HG03095 (cell line): ENCODE data around the gene ARHGAP40.

Source experiments
- ATAC-seq: cut with Tn5 transposase; IDR thresholded peaks from one replicate; pipeline ENCODE4 v1.9.1; 2021; ENCODE audit warnings: moderate library complexity; ENCODE audit not compliant: unreplicated experiment

The ARHGAP40 gene

DNA sequence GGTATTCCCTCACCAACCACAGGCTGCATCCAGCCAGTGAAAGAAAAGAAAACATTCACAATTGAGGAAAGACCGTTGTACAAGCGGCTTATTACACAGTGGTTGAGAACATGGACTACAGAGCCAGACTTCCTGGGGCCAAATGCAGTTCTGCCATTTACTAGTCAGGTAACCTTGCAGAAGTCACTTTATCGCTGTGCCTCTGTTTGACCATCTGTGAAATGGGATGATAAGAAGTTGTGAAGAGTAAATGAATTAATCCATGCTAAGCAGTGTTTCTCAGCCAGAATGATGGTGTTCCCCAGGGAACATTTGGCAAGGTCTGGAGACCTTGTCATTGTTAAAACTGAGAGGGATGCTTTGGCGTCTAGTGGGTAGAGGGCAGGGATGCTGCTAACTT, 14.8 kb downstream of the ARHGAP40 start:
- no peak for ATAC-seq

DNA sequence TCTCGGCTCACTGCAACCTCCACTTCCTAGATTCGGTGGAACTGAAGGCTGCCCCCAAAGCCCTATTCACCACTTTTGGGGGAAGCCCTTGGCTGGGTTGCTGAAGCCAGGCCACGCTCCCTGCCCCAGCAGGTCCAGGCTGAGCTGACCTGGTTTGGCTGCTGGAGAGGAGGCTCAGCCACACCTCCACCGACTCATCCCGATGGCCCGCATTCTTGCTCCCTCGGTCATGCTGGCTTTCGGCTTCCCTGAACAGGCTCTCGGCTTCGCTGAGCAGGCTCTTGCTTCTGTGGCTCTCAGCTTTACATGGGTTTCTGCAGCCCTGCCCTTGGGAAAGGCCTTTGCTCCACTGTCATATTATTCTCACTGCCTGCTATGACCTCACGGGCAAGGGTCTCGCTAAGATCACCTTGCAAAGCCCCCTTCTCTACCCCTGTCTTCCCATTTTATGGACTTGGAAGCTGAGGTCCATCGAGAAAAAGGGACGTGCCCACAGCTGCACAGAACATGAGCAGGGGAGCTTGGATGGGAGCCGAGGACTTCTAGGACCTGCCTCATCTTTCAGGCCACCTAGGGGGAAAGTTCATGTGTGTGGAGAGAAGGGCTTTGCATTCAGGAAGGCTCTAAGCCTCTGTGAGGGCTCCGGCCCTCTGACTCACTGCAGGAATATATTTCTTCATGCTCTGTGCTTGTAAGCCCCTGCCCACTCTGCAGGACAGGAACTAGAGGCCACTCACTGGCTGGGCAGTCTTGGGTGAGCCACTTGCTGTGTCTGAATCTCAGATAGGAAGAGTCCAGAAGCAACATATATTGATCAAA, 15.6 kb downstream of the ARHGAP40 start:
- ATAC-seq, result no peak

DNA sequence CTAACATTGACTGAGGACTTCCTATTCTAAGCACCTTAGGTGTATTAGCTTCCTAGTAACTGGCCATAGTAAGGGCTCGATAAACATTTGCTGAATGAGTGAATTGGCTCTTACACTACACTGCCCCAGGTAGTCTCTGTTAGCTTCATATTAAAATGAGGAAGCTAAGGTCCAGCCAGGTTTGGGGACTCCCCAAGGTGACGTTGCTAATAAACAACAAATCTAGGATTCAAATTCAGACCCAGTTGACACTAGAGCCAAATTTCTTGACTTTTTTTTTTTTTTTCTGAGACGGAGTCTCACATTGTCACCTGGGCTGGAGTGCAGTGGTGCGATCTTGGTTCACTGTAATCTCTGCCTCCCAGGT, 16.2 kb downstream of the ARHGAP40 start:
- no peak for ATAC-seq

DNA sequence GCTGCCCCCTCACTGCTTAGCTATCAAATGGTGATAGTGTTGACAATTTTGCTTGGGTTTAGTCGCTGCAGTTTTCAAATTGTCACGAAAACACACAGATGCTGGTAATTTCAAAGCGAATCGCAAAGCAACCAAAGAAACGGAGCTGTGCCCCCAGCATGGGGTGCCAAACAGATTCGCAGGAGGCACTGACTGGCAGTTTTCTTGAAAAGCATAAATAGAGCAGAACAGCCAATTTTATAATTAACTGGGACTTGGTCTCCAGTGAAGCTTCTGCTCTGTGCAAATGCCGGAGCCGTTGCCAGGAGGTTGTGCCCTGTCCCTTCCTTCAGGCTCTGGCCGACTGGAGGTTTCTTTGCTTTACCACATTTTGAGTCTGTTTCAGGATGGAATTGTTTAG, 18.8 kb downstream of the ARHGAP40 start:
- no peak for ATAC-seq

DNA sequence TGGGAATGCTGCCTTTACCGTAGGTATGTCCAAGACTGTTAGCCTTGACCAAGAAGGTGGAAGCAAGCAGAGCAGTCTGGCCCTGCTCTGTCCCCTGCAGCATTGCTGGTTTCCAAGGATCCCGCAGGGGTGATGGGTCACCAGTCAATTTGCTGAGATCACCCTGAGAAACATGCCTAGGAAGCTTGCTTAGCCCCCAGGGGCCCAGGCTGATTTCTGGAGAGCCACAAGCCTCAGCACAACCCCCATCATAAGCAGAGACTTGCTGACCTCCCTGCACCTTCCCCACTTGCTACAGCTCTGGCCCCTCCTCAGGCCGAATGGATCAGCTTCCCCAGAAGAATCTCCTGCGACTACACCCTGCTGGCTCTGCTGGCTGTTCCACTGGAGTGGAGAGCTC, 21.5 kb downstream of the ARHGAP40 start:
- no peak for ATAC-seq

DNA sequence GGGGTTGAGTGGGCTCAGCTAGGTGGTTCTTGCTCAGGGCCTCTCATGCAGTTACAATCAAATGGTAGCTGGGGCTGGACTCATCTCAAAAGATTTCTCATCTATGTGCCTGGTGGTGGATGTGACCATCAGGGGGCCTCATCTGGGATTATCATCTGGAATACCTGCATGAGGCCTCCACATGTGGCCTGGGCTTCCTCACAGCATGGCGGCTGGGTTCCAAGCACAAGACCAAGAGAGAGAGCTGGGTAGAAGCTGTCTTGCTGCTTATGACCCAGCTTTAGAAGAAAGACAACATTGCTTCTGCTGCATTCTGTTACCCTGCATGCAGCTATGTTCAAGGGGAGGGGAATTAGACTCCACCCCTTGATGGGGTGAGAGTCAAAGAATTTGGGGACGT, 22.5 kb downstream of the ARHGAP40 start:
- ATAC-seq, result no peak

DNA sequence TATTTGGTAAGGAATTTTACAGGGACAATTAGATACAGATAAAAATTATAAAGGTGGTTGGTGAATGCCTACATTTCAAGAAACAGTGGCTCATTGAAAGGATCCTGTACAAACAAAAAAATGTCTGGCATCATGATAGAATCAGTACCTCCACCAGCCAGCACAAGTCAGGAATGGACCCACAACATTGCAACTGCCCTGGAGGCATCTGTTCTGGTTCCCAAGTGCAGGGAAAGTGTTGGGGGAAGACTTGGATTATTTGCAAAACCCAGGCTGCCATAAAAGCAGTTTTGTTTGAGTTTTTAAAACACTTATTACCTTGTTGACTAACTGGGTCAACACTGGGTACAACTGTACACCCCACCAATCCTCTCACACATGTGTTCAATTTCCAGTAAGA, 24.3 kb downstream of the ARHGAP40 start:
- no peak for ATAC-seq

DNA sequence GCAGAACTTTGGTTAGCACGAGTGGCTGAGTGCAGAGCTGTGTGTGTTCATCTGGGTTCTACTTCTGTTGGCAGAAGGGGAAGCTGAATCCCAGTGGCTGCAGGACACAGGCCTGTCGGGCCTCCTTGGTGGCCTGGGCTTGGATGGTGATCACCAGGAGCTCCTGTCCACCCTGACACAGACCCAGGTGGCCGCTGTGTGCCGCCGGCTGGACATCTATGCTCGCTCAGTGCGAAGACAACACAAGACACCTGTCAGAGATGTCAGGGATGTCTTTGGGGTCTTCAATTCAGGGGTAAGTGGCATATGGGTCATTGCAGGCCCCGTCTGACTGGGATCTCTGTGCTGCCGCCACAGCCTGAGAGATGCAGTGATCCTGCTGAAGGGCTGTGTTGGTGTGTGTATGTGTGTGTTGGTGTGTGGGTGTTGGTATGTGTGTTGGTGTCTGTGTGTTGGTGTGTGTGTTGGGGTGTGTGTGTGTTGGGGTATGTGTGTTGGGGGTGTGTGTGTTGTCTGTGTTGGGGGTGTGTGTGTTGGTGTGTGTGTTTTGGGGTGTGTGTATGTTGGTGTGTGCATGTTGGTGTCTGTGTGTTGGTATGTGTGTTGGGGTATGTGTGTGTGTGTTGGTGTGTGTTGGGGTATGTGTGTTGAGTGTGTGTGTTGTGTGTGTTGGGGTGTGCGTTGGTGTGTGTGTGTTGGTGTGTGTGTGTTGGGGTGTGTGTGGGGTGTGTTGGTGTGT, 25.5 kb downstream of the ARHGAP40 start:
- ATAC-seq, result no peak

DNA sequence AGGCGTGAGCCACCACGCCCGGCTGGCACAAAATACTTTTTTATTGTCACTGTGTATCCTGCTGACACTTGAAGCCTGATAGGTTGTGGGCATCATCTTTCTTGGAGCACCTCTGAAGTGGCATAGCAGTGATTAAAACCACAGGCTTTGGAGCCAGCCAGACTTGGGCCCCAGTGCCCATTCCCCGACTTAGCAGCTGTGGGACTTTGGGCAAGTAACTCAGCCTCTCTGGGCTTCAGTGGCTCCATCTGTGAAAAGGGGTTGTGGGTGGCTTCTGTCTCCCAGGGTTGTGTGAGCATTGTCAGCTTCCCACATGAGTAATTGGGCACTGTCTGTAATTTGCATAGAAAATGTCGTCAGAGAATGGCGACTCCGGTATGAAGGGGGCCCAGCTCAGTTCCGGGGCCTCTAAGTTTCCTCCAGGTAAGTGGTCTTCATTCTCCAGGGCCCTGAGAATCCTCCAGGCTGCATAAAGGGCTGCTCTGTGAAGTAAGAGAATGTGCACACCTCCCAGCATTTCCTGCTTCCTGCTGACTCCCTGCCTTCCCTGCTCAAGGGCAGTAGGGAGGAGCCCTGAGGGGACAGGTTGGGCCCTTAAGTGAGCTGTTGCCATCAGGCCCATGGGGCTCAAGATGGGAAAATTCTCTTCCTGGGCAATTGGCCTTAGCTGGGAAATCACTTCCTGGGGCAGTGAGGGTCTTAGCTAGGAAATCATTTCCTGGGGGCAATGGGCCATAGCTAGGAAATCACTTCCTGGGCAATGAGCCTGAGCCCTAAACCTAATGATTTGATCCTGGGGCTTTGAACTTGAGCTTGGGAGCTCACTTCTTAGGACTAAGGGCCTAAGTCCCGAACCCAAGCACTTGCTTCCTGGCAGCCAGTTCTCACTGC, 27.2 kb downstream of the ARHGAP40 start:
- no peak for ATAC-seq

DNA sequence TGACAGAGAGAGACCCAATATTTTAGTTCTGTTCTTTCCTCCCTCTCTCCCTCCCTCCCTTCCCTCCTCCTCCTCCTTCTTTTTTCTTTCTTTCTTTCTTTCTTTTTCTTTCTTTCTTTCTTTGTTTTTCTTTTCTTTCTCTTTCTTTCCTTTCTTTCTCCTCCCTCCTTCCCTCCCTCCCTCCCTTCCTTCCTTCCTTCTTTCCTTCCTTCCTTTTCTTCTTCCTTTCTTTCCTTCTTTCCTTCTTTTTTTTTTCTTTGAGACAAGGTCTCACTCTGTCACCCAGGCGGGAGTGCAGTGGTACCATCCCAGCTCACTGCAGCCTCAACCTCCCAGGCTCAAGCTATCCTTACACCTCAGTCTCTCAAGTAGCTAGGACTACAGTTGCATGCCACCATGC, 28.4 kb downstream of the ARHGAP40 start:
- no peak for ATAC-seq

DNA sequence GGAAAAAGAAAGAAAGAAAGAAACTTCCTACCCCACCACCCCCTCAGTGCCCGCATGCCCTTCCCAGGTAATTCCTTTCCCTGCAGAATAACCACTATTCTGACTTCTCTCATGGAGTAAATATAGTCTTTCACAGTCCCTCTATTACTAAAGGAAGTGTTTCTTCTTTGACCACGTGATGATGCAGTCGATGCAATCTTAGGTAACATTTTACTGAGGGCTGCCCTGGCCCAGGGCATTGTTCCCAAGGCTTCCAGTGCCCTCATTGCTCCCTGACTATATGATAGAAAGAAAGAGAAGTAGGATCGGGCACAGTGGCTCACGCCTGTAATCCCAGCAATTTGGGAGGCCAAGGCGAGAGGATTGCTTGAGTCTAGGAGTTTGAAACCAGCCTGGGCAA, 29.1 kb downstream of the ARHGAP40 start:
- no peak for ATAC-seq

DNA sequence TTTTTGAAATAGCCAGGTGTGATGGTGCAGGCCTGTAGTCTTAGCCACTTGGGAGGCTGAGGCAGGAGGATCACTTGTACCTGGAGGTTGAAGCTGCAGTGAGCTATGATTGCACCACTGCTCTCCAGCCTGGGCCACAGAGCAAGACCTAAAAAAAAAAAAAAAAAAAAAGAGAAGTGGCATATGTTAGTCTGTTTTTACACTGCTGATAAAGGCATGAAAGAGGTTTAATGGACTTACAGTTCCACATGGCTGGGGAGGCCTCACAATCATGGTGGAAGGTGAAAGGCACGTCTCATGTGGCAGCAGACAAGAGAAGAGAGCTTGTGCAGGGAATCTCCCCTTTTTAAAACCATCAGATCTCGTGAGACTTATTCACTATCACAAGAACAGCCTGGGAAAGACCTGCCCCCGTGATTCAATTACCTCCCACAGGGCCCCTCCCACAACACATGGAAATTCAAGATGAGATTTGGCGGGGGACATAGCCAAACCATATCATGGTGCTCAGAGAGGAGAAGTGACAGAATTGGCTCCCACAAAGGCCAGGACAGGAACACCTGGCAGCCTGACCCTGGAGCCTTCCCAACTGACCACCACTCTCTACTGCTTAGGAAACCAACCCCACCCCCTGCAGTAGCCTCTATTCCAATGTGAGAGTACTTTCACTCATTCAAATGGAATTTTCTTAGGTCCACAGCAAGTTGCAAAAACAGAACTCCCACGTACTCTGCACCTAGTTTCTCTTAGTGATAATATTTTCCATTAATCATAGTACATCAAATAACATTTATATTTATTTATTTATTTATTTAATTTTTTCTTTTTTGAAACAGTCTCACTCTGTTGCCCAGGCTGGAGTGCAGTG, 29.8 kb downstream of the ARHGAP40 start:
- ATAC-seq, result no peak

DNA sequence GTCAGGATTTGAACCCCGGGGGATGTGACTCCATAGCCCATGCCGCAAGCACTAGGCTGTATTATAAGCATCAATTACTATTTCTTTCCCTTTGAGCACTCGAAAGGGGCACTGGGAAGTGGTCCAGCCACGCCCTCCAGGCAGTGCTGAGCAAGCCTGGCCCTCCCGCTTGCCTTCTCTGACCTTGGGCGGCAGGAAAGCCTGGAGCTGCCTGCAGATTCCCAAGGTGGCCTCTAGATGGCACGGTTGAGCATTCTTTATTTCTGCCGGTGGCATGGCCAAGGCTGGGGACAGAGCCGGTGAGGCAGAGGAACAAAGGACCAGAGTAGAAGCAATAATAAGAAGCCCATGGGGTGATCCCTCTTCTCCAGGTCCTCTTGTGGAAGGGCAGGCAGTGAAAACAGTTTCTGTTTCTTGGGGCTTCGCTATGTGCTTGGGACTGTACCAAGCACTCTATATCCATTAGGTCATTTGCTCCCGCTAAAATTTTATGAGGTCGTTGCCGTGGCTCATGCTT, 32.0 kb downstream of the ARHGAP40 start:
- ATAC-seq, result peak; percentile 60

DNA sequence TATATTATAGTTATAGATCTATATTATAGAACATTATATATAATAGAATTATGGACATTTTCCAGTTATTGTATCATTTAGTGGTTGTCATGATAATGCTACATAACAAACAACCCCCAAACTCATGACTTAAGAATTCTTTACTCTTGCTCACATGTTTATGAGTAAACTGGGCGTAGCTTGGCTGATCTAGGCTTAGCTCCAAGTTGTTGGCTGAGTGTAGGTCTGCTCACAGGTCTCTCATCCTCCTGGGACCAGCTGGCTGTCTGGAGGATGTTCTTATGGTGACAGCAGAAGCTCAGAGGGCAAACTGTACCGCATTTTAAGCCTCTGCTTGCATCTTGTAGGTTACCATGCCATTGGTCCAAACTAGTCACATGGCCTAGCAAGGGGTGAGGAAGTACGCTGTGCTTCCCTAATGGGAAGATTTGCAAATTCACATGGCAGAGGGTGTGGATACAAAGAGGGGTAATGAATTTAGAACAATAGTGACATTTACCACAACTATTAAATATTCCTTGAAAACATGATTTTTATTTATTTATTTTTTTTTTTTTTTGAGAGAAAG, 34.2 kb downstream of the ARHGAP40 start:
- no peak for ATAC-seq

DNA sequence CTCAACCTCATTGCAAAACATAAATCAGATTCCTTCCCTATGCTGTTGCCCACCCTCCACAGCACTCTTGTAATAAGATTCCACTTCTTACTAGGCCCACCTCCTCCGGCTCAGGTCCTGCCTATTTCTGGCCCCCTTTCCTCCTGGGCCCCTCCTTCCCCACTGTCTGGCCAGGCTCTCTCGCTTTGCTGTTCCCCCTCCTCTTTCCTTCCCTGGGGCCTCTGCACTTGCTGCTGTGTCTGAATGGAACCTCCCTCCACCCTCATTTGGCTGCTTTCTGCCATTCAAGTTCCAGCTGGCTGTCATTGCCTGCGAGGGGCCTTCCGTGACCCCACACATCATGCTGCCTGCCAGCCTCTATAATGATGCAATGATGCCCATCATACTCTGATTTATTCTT, 38.9 kb downstream of the ARHGAP40 start:
- ATAC-seq, result no peak

DNA sequence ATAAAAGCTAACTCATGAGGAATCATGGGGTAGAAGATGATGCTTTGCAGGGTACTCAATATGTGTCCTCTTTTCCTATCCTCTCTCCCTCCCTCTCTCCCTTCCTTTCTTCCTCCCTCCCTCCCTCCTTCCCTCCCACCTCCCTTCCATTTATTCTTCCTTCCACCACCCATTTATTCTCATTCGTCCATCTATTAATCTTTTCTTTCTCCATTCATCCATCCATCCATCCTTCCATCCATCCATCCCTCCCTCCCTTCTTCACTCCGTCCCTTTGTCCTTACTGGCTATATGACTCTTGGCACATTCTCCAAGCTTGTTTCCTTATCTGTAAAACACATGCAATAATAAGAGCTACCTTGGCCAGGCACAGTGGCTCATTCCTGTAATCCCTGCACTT, 40.9 kb downstream of the ARHGAP40 start:
- ATAC-seq, result no peak

DNA sequence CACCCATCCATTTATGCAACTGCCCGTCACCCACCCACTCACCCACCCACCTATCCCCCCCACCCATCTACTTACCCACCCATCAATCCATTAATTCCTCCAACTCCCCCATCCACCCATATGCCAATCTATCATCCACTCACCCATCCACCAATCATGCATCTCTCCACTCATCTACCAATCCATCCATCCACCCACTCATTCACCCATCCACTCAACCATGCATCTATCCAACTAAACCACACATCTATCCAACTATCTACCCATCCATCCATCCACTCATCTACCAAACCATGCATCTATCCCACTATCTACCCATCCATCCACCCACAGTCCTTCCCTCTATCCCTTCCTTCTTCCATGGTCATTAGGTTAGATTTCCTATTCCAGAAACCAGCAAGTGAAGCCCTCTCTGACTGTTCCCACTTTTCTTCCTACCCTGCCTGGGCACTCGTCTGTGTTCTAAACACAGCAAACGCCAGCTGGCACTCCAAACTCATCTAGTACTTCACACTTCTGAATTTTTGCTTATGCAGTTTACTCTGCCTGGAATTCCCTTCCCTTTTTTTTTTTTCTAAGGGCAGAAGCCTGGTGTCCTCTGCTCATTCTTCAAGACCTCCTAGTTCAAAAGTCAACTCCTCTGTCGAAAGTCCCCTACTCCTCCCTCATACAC, 43.1 kb downstream of the ARHGAP40 start:
- ATAC-seq, result no peak

DNA sequence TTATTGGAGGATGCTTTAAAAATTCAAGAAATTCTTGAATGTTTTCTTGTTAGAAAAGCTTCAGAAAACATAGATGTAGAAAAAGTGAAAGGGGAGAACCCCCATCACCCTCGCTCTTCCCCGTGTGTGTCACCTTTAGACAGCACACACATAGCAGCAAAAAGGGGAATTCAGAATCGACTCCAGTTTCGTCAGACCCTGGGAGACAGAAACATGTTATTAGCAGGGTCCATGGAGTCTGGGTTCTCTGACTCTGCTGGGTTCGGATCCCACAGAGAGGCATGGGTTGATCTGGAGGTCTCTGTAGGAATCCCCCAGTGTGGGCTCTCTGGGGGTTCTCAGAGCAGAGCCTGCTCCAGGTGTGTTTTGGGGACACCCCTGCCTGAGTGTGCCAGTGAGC, 43.7 kb downstream of the ARHGAP40 start:
- no peak for ATAC-seq
